PC-3 (cell line): ENCODE measurements around the gene SRSF10.

Source experiments
- EZH2 ChIP-seq: fragments of 300-600 bp; sonication (generic); IDR thresholded peaks from one replicate; pipeline ENCODE4 v1.6.1; 2017; ENCODE audit warnings: antibody characterized with exemption, mild to moderate bottlenecking, low read length; ENCODE audit not compliant: unreplicated experiment
- EZH2phosphoT487 ChIP-seq: fragments of 300-600 bp; sonication (generic); IDR thresholded peaks from 2 replicates; pipeline ENCODE4 v1.6.1; 2018; ENCODE audit warnings: mild to moderate bottlenecking, antibody characterized with exemption, low read length, borderline replicate concordance
- TF ChIP-seq, protein P1 (sequence below): fragments of 300-600 bp; sonication (generic); conservative IDR thresholded peaks from 2 replicates; pipeline ENCODE4 v1.5.1; 2017; ENCODE audit warnings: antibody characterized with exemption, low read depth, mild to moderate bottlenecking, low read length

DNA sequence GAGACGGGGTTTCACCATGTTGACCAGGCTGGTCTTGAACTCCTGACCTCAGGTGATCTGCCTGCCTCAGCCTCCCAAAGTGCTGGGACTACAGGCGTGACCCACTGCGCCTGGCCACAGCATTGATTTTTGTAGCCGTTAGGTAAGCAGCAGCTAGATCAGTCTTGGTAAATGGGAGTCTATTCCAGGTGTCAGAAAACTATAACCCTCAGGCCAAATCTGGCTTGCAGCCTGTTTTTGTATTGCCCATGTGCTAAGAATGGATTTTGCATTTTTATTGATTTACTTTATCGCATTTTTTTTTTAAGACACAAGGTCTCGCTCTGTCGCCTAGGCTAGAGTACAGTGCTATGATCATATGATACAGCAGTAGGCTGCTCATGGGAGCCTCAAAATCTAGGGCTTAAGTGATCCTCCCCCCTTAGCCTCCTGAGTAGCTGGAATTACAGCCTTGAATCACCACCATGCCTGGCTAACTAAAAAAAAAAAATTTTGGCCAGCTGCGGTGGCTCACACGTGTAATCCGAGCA is 16.6 kb upstream of the SRSF10 start:
- TF ChIP-seq, protein P1, sequence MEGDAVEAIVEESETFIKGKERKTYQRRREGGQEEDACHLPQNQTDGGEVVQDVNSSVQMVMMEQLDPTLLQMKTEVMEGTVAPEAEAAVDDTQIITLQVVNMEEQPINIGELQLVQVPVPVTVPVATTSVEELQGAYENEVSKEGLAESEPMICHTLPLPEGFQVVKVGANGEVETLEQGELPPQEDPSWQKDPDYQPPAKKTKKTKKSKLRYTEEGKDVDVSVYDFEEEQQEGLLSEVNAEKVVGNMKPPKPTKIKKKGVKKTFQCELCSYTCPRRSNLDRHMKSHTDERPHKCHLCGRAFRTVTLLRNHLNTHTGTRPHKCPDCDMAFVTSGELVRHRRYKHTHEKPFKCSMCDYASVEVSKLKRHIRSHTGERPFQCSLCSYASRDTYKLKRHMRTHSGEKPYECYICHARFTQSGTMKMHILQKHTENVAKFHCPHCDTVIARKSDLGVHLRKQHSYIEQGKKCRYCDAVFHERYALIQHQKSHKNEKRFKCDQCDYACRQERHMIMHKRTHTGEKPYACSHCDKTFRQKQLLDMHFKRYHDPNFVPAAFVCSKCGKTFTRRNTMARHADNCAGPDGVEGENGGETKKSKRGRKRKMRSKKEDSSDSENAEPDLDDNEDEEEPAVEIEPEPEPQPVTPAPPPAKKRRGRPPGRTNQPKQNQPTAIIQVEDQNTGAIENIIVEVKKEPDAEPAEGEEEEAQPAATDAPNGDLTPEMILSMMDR = no peak
- TF ChIP-seq EZH2phosphoT487 (no peak), EZH2 (no peak)
